HFF-Myc (cell line): ENCODE results near the gene ZNF182.
"Not testable (repeated sequence)": the region's sequence is repeated elsewhere in the genome, so short reads cannot be mapped to it uniquely, and the experiment has no call there.

ENCODE experiments used
- DNase-seq: peaks from one replicate; pipeline ENCODE4 v3.0.0-alpha.2; 2011; ENCODE audit warnings: low read depth; ENCODE audit errors: extremely low read depth
- H3K4me3 ChIP-seq: replicated peaks from 2 replicates; pipeline ENCODE4 v1.5.1; 2011; ENCODE audit warnings: low read depth, mild to moderate bottlenecking, control low read depth, low read length
- CTCF ChIP-seq: IDR thresholded peaks from 2 replicates; pipeline ENCODE4 v1.5.1; 2012; ENCODE audit warnings: mild to moderate bottlenecking, low read depth, low read length, control low read depth; ENCODE audit errors: missing control alignments

The ZNF182 gene

GRCh38 chrX:47976254-47977151 lies 27.3 kb downstream of the ZNF182 start:
- H3K4me3 ChIP-seq = no peak overlapping the region
- no peak for TF ChIP-seq CTCF
- no peak for DNase-seq

GRCh38 chrX:47973235-47973634 lies 30.6 kb downstream of the ZNF182 start:
- no peak for DNase-seq
- TF ChIP-seq CTCF = no peak

GRCh38 chrX:47965526-47965925 lies 38.3 kb downstream of the ZNF182 start:
- not testable (repeated sequence) for H3K4me3 ChIP-seq, DNase-seq

More at GRCh38 chrX:47973235-47973634, 30.6 kb downstream of the ZNF182 start:
- H3K4me3 ChIP-seq = no peak overlapping the region

GRCh38 chrX:47961830-47962229 lies 42.0 kb downstream of the ZNF182 start:
- DNase-seq, H3K4me3 ChIP-seq: not testable (repeated sequence)

- no peak for TF ChIP-seq CTCF
- no peak for DNase-seq
- no peak overlapping the region for H3K4me3 ChIP-seq
These were observed 43.4 kb downstream of the ZNF182 start for GRCh38 chrX:47960406-47960805.

- peak; percentile 9 for TF ChIP-seq CTCF
- DNase-seq = no peak
- H3K4me3 ChIP-seq = no peak overlapping the region
These were observed 44.9 kb downstream of the ZNF182 start for GRCh38 chrX:47958761-47959342.

- not testable (repeated sequence) for H3K4me3 ChIP-seq, DNase-seq
These were observed 45.6 kb downstream of the ZNF182 start for GRCh38 chrX:47958206-47958605.

GRCh38 chrX:47956016-47956415 lies 47.8 kb downstream of the ZNF182 start:
- TF ChIP-seq CTCF = no peak
- no peak for DNase-seq
- H3K4me3 ChIP-seq = no peak overlapping the region

GRCh38 chrX:47955295-47955694 lies 48.5 kb downstream of the ZNF182 start:
- DNase-seq, H3K4me3 ChIP-seq: not testable (repeated sequence)
